Lower leg skin (tissue), 4 donors: ENCODE data around the gene COBL. TPM values are rescaled to one million over a fixed set of nuclear protein-coding genes. Genes with fewer than 3 reads are reported as not detected.

ENCODE experiments used
- DNase-seq, 2 donors: peaks; one replicate each; pipeline ENCODE4 v3.0.0-alpha.2; 2019; ENCODE audit warnings: low spot score in 2 of 2
- H3K4me3 ChIP-seq: fragments of 200-600 bp; sonication (generic); 2 replicates; pipeline ENCODE4 v1.5.1; 2017; ENCODE audit warnings: mild to moderate bottlenecking, low read depth; ENCODE audit not compliant: poor library complexity, severe bottlenecking
- CTCF ChIP-seq, 3 donors: fragments of 450-650 bp; IDR thresholded peaks; one replicate each; pipeline ENCODE4 v1.5.1; 2016; ENCODE audit warnings: antibody characterized with exemption in 3 of 3, mild to moderate bottlenecking in 3 of 3, moderate library complexity in 2 of 3
- POLR2A ChIP-seq, 2 donors: fragments of 450-650 bp; IDR thresholded peaks; one replicate each; pipeline ENCODE4 v1.6.1; 2016 to 2017; ENCODE audit warnings: antibody characterized with exemption in 2 of 2, mild to moderate bottlenecking in 1 of 2, moderate library complexity in 1 of 2
- WGBS, 2 donors: methylation state at CpG; one replicate each; pipeline ENCODE4 v1.1.5; 2018; 5-methylcytosine and 5-hydroxymethylcytosine counted together
- intact Hi-C: fragments of 100-400 bp; cut with DNase I; formaldehyde crosslinking; loops from one replicate; pipeline ENCODE4 v1.15.0; 2023; ENCODE audit warnings: low total_unique reads
- total RNA-seq, 4 donors: library from RNA; depleted of rRNA; stranded (reverse); fragments of >200 nt; gene quantifications; one replicate each; pipeline ENCODE4 v1.1.0, GENCODE V29; 2016

The COBL gene
- total RNA-seq, 4 donors from 2014 or later: 40.2 to 94.1 (median 66.5) TPM

- TF ChIP-seq POLR2A (IDR thresholded peaks at IDR 0.05) (no peak), CTCF (IDR thresholded peaks at IDR 0.05) (no peak)
- 62 to 65% methylated on average over 4 of the region's 4 CpGs for WGBS, 2 donors
- H3K4me3 ChIP-seq: no peak overlapping the region
- intact Hi-C loops: no loop called here
- peak in 1 of 2 donors; percentile 45 for DNase-seq
Measured at GRCh38 chr7:51079494-51079893, 237.1 kb downstream of the COBL start.

GRCh38 chr7:51078653-51079052, 238.0 kb downstream of the COBL start:
- no peak for TF ChIP-seq CTCF (IDR thresholded peaks at IDR 0.05)
- TF ChIP-seq POLR2A (IDR thresholded peaks at IDR 0.05): no peak
- WGBS, 2 donors: 93 to 98% methylated on average over 5 of the region's 5 CpGs
- intact Hi-C loops: no loop called here
- DNase-seq: peak in 1 of 2 donors; percentile 57
- no peak overlapping the region for H3K4me3 ChIP-seq

DNA sequence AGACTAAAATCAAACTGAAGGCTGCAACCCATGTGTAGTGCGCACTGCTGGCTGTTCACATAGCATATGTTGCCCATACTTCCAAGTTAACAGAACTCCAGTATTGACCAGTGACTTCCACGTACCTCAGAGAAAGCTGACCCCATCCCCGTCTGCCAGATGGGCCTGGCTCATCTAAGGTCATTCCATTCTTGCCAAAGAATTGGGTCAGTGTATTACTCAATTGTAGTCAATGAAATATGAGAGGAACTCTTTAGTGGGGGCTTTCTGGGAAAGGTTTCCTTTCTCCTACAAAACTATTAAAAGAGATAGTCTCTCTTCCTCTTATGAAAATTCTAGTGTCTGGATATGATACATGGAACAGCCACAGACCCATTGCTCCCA, 238.6 kb downstream of the COBL start:
- H3K4me3 ChIP-seq: no peak overlapping the region
- peak in 1 of 2 donors; percentile 21 for DNase-seq
- TF ChIP-seq CTCF (IDR thresholded peaks at IDR 0.05) (no peak), POLR2A (IDR thresholded peaks at IDR 0.05) (no peak)
- 69 to 82% methylated on average over 3 of the region's 3 CpGs for WGBS, 2 donors
- intact Hi-C loops: no loop called here

GRCh38 chr7:51077316-51077986, 239.2 kb downstream of the COBL start:
- no peak overlapping the region for H3K4me3 ChIP-seq
- 84 to 87% methylated on average over 3 of the region's 3 CpGs for WGBS, 2 donors
- intact Hi-C loops: no loop called here
- no peak for DNase-seq
- no peak for TF ChIP-seq CTCF (IDR thresholded peaks at IDR 0.05)
- TF ChIP-seq POLR2A (IDR thresholded peaks at IDR 0.05): no peak

GRCh38 chr7:51075681-51076580, 240.7 kb downstream of the COBL start:
- TF ChIP-seq POLR2A (IDR thresholded peaks at IDR 0.05): no peak
- TF ChIP-seq CTCF (IDR thresholded peaks at IDR 0.05): no peak
- no peak overlapping the region for H3K4me3 ChIP-seq
- peak in 1 of 2 donors; percentile 49 for DNase-seq
- intact Hi-C loops: no loop called here
- 60 to 62% methylated on average over 11 of the region's 11 CpGs for WGBS, 2 donors
